ENCODE results near the gene HECW1.

The HECW1 gene

GRCh38 chr7:43560742-43561330, 448.4 kb downstream of the HECW1 start:
- no peaks in the 10 kb centered on the region for H3K36me3 Mint-ChIP-seq (ENCODE audit: low read depth)
- peaks cover 11% of the 10 kb centered on the region for H3K27me3 Mint-ChIP-seq (ENCODE audit: low read depth, poor library complexity)
- H3K27ac Mint-ChIP-seq, result no peak overlapping the region
- no peak for DNase-seq
- no peak for TF ChIP-seq CTCF (IDR thresholded peaks at IDR 0.05)
- peaks cover 5% of the 10 kb centered on the region for H3K4me1 Mint-ChIP-seq
- no peak overlapping the region for H3K4me3 Mint-ChIP-seq
- H3K9me3 Mint-ChIP-seq, result no peaks in the 10 kb centered on the region

- Mint-ChIP-seq H3K27ac (no peak overlapping the region), H3K27me3 (ENCODE audit: low read depth, poor library complexity) (peaks cover 11% of the 10 kb centered on the region), H3K9me3 (no peaks in the 10 kb centered on the region), H3K4me1 (peaks cover 5% of the 10 kb centered on the region), H3K4me3 (no peak overlapping the region), H3K36me3 (ENCODE audit: low read depth) (no peaks in the 10 kb centered on the region)
- no peak for DNase-seq
- no peak for TF ChIP-seq CTCF (IDR thresholded peaks at IDR 0.05)
Observed at GRCh38 chr7:43562383-43562782, 449.9 kb downstream of the HECW1 start.

- no peaks in the 10 kb centered on the region for H3K4me1 Mint-ChIP-seq
- H3K4me3 Mint-ChIP-seq, result no peak overlapping the region
- no peak overlapping the region for H3K27ac Mint-ChIP-seq
- peaks cover 4% of the 10 kb centered on the region for H3K27me3 Mint-ChIP-seq (ENCODE audit: low read depth, poor library complexity)
- DNase-seq, result no peak
- no peaks in the 10 kb centered on the region for H3K9me3 Mint-ChIP-seq
- H3K36me3 Mint-ChIP-seq (ENCODE audit: low read depth), result no peaks in the 10 kb centered on the region
- no peak for TF ChIP-seq CTCF (IDR thresholded peaks at IDR 0.05)
Observed at GRCh38 chr7:43565786-43566185, 453.3 kb downstream of the HECW1 start.

- no peak overlapping the region for H3K27ac Mint-ChIP-seq
- no peak overlapping the region for H3K4me3 Mint-ChIP-seq
- no peaks in the 10 kb centered on the region for H3K4me1 Mint-ChIP-seq
- TF ChIP-seq CTCF (IDR thresholded peaks at IDR 0.05), result no peak
- H3K36me3 Mint-ChIP-seq (ENCODE audit: low read depth), result no peaks in the 10 kb centered on the region
- H3K27me3 Mint-ChIP-seq (ENCODE audit: low read depth, poor library complexity), result peaks cover 4% of the 10 kb centered on the region
- no peaks in the 10 kb centered on the region for H3K9me3 Mint-ChIP-seq
- no peak for DNase-seq
Observed at GRCh38 chr7:43568529-43568928, 456.1 kb downstream of the HECW1 start.

- Mint-ChIP-seq H3K4me1 (no peaks in the 10 kb centered on the region), H3K36me3 (ENCODE audit: low read depth) (no peaks in the 10 kb centered on the region), H3K9me3 (no peaks in the 10 kb centered on the region), H3K4me3 (no peak overlapping the region), H3K27ac (no peak overlapping the region), H3K27me3 (ENCODE audit: low read depth, poor library complexity) (peaks cover 4% of the 10 kb centered on the region)
- no peak for TF ChIP-seq CTCF (IDR thresholded peaks at IDR 0.05)
- DNase-seq, result no peak
Observed at GRCh38 chr7:43569424-43569823, 457.0 kb downstream of the HECW1 start.

- Mint-ChIP-seq H3K36me3 (ENCODE audit: low read depth) (no peaks in the 10 kb centered on the region), H3K27me3 (ENCODE audit: low read depth, poor library complexity) (peaks cover 4% of the 10 kb centered on the region), H3K4me3 (no peak overlapping the region), H3K27ac (no peak overlapping the region), H3K9me3 (no peaks in the 10 kb centered on the region), H3K4me1 (no peaks in the 10 kb centered on the region)
- no peak for TF ChIP-seq CTCF (IDR thresholded peaks at IDR 0.05)
- no peak for DNase-seq
Observed at GRCh38 chr7:43570688-43571365, 458.4 kb downstream of the HECW1 start.
